HCT116 (cell line): Measurements from ENCODE around the gene SEC16A. TPM values are rescaled to one million over a fixed set of nuclear protein-coding genes. Genes with fewer than 3 reads are reported as not detected.

Experiments
- ATAC-seq: fragments of 200-7000 bp; cut with Tn5 transposase; 2 replicates; pipeline ENCODE4 v1.9.1; 2020; ENCODE audit warnings: mild to moderate bottlenecking, moderate library complexity
- BruUV-seq: library from RNA; stranded (reverse); fragments of 400-500 nt; replicated peaks from 2 replicates; lab custom pipeline; 2021; lab: Mats Ljungman, UMichigan
- CTCF ChIA-PET: fragments of 300-600 bp; sonication (Branson Sonifier 250); formaldehyde crosslinking; loops from one replicate; lab custom pipeline; 2021; ENCODE audit warnings: antibody characterized with exemption; lab: Charles Lee
- POLR2A ChIA-PET: fragments of 300-600, 350-600 bp; sonication (Branson Sonifier 250); formaldehyde crosslinking; loops from one replicate; lab custom pipeline; 2021; ENCODE audit warnings: antibody characterized with exemption; lab: Charles Lee
- RAD21 ChIA-PET, 2 experiments: fragments of 300-600 bp; sonication (Branson Sonifier 250); formaldehyde crosslinking; loops; one replicate each; lab custom pipeline; 2023; ENCODE audit warnings: low total read pairs in 2 of 2; ENCODE audit not compliant: uncharacterized antibody in 2 of 2, unreplicated experiment in 2 of 2, low non-redundant PET in 1 of 2; lab: Charles Lee
- DNase-seq: peaks from one replicate; pipeline ENCODE4 v3.0.0-alpha.2; 2010; ENCODE audit warnings: low read depth, low spot score
- H2AFZ ChIP-seq: fragments of 200-600 bp; shearing (Covaris generic), sonication (generic); 2 replicates; pipeline ENCODE4 v1.6.1; 2017; ENCODE audit warnings: low read depth, mixed run types, mixed read lengths, antibody characterized with exemption, low read length; ENCODE audit not compliant: poor library complexity, severe bottlenecking
- H3K27ac ChIP-seq: 2 replicates; pipeline ENCODE4 v1.5.1; 2012; ENCODE audit warnings: low read depth, low read length
- H3K27me3 ChIP-seq: fragments of 200-600 bp; sonication (generic); 2 replicates; pipeline ENCODE4 v1.6.1; 2016; ENCODE audit warnings: mixed run types, low read length, mixed read lengths; ENCODE audit not compliant: insufficient read depth
- H3K36me3 ChIP-seq, 2 experiments: fragments of 200-500 bp in 1 of 2; fragments of 200-600 bp in 1 of 2; sonication (Bioruptor generic) in 1 of 2; sonication (generic) in 1 of 2; 2 replicates each; pipeline versions ENCODE4 v1.5.1 to v1.6.1; 2014 to 2016; ENCODE audit warnings: low read length in 2 of 2, inconsistent platforms in 1 of 2, mixed read lengths in 1 of 2, mixed run types in 1 of 2; ENCODE audit not compliant: insufficient read depth in 2 of 2, control insufficient read depth in 1 of 2
- H3K4me1 ChIP-seq, 2 experiments: fragments of 200-600 bp in 1 of 2; sonication (generic) in 1 of 2; 2 replicates each; pipeline versions ENCODE4 v1.5.1 to v1.6.1; 2012 to 2017; ENCODE audit warnings: low read length in 2 of 2, inconsistent platforms in 1 of 2, mild to moderate bottlenecking in 1 of 2, mixed read lengths in 1 of 2, mixed run types in 1 of 2, moderate library complexity in 1 of 2; ENCODE audit not compliant: insufficient read depth in 2 of 2, control insufficient read depth in 1 of 2
- H3K4me2 ChIP-seq: fragments of 200-600 bp; sonication (generic); 2 replicates; pipeline ENCODE4 v1.6.1; 2017; ENCODE audit warnings: mixed run types, low read length, mixed read lengths
- H3K4me3 ChIP-seq, 2 experiments: fragments of 200-600 bp in 1 of 2; sonication (generic) in 1 of 2; replicated peaks in 1 of 2; 2 replicates each; pipeline ENCODE4 v1.5.1; 2011 to 2016; ENCODE audit warnings: low read length in 2 of 2, control low read depth in 1 of 2, low read depth in 1 of 2, mild to moderate bottlenecking in 1 of 2, mixed read lengths in 1 of 2, mixed run types in 1 of 2
- H3K79me2 ChIP-seq: fragments of 200-600 bp; sonication (generic); 2 replicates; pipeline ENCODE4 v1.6.1; 2017; ENCODE audit warnings: mild to moderate bottlenecking, mixed run types, low read length, moderate library complexity, mixed read lengths; ENCODE audit not compliant: insufficient read depth
- H3K9ac ChIP-seq: fragments of 200-600 bp; sonication (generic); 2 replicates; pipeline ENCODE4 v1.6.1; 2016; ENCODE audit warnings: low read length, mixed read lengths
- H3K9me2 ChIP-seq: fragments of 200-600 bp; sonication (generic), shearing (Covaris generic); 2 replicates; pipeline ENCODE4 v1.6.1; 2017; ENCODE audit warnings: mixed run types, mild to moderate bottlenecking, moderate library complexity; ENCODE audit not compliant: insufficient read depth
- H3K9me3 ChIP-seq, 2 experiments: fragments of 200-500 bp in 1 of 2; fragments of 200-600 bp in 1 of 2; sonication (Bioruptor generic) in 1 of 2; sonication (generic) in 1 of 2; 2 replicates each; pipeline ENCODE4 v1.6.1; 2014 to 2017; ENCODE audit warnings: low read length in 2 of 2, mixed read lengths in 2 of 2, inconsistent platforms in 1 of 2, low read depth in 1 of 2, mild to moderate bottlenecking in 1 of 2, mixed run types in 1 of 2, moderate library complexity in 1 of 2; ENCODE audit not compliant: control insufficient read depth in 1 of 2, insufficient read depth in 1 of 2
- H4K20me1 ChIP-seq: fragments of 200-600 bp; sonication (generic), shearing (Covaris generic); 2 replicates; pipeline ENCODE4 v1.6.1; 2017; ENCODE audit warnings: mixed run types, mild to moderate bottlenecking, moderate library complexity; ENCODE audit not compliant: insufficient read depth
- CBX3 ChIP-seq: IDR thresholded peaks from 2 replicates; pipeline ENCODE4 v1.6.1; 2012; ENCODE audit warnings: low read depth
- EGR1 ChIP-seq: IDR thresholded peaks from 2 replicates; pipeline ENCODE4 v1.6.1; 2012; ENCODE audit warnings: low read depth
- EZH2 ChIP-seq: fragments of 200-600 bp; sonication (generic); IDR thresholded peaks from 2 replicates; pipeline ENCODE4 v1.6.1; 2017; ENCODE audit warnings: antibody characterized with exemption, mixed run types
- EZH2phosphoT487 ChIP-seq: fragments of 200-600 bp; IDR thresholded peaks from 2 replicates; pipeline ENCODE4 v1.6.1; 2018; ENCODE audit warnings: antibody characterized with exemption, borderline replicate concordance
- JUND ChIP-seq: IDR thresholded peaks from 2 replicates; pipeline ENCODE4 v1.6.1; 2012
- POLR2AphosphoS5 ChIP-seq: IDR thresholded peaks from 2 replicates; pipeline ENCODE4 v1.6.1; 2011; ENCODE audit warnings: mild to moderate bottlenecking, low read depth, low read length, moderate library complexity
- SIN3A ChIP-seq: IDR thresholded peaks from 2 replicates; pipeline ENCODE4 v1.6.1; 2012; ENCODE audit warnings: low read depth
- SP1 ChIP-seq: IDR thresholded peaks from 2 replicates; pipeline ENCODE4 v1.6.1; 2012; ENCODE audit warnings: low read depth
- SRF ChIP-seq: IDR thresholded peaks from 2 replicates; pipeline ENCODE4 v1.6.1; 2012; ENCODE audit warnings: low read depth
- intact Hi-C: fragments of 100-400 bp; cut with micrococcal nuclease; formaldehyde crosslinking; loops from 2 replicates; pipeline ENCODE4 v1.10.0; 2022
- total RNA-seq: library from RNA; stranded (reverse); gene quantifications from one replicate; pipeline ENCODE4 v1.2.1, GENCODE V29; 2021; ENCODE audit not compliant: unreplicated experiment
- TF ChIP-seq, protein P1 (sequence below): IDR thresholded peaks from 2 replicates; pipeline ENCODE4 v1.6.1; 2012; ENCODE audit warnings: low read depth

SEC16A gene
- total RNA-seq, 1 experiment from 2014 or later = 49.8 TPM

DNA sequence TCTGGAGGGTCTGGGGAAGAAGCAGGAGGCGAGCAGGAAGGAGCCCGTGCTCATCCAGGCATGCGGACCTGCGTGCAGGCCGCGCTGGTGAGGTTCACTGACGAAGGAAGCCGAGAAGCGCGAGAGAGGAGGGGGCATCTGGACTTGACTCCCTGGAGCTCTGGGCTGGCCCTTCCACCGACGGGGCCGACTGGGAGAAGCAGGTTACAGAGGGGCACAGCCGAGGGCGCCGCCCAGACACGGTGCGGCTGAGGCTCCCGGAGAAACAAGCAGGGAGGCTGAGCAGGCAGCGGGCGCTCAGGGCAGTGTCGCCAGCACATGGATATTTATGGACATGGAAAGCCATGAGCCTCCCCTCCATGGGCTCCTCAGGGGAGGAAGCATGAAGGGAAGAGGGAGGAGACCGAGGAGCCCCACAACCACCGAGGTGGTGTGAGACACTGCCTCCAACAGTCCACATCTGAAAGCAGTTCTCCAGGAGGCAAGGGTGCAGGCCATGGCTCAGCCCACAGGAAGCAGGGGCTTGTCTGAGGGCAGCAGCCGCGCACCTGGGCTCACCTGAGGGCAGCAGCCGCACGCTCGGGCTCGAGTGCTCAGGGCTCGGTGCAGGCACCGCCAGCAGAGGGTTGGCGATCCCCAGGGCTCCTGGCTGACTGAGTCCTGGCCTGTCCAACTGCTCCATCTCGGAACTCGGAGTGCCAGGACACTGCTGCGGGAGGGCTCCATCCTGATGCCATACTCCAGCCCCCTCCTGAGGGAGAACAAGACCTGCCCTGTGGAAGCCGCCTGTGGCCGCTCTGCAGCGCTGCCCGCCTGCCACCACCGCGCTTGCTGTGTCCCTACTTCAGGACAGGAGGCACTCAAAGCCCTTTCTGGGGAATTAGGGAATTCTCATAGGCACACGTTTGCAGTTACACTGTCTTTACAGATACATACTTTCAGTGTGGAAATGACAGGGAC, 27.5 kb downstream of the SEC16A start:
- H3K27ac ChIP-seq = no peak overlapping the region
- ChIA-PET POLR2A (no interaction called here), CTCF (no interaction called here)
- no peaks in the 10 kb centered on the region for H3K9me2 ChIP-seq
- no peaks in the 10 kb centered on the region for H3K27me3 ChIP-seq
- no peaks in the 10 kb centered on the region for H4K20me1 ChIP-seq
- H3K4me2 ChIP-seq = no peak overlapping the region
- H2AFZ ChIP-seq = no peak overlapping the region
- H3K79me2 ChIP-seq = no peaks in the 10 kb centered on the region; the same call in 1 of the 2 replicates
- TF ChIP-seq EZH2 = no peak
- TF ChIP-seq CBX3 = no peak
- no peak for TF ChIP-seq POLR2AphosphoS5
- no peak for TF ChIP-seq EGR1
- no peak for TF ChIP-seq JUND
- no peak for TF ChIP-seq SRF
- TF ChIP-seq EZH2phosphoT487 = no peak
- TF ChIP-seq SP1 = no peak
- no peak for TF ChIP-seq SIN3A
- TF ChIP-seq, protein P1, sequence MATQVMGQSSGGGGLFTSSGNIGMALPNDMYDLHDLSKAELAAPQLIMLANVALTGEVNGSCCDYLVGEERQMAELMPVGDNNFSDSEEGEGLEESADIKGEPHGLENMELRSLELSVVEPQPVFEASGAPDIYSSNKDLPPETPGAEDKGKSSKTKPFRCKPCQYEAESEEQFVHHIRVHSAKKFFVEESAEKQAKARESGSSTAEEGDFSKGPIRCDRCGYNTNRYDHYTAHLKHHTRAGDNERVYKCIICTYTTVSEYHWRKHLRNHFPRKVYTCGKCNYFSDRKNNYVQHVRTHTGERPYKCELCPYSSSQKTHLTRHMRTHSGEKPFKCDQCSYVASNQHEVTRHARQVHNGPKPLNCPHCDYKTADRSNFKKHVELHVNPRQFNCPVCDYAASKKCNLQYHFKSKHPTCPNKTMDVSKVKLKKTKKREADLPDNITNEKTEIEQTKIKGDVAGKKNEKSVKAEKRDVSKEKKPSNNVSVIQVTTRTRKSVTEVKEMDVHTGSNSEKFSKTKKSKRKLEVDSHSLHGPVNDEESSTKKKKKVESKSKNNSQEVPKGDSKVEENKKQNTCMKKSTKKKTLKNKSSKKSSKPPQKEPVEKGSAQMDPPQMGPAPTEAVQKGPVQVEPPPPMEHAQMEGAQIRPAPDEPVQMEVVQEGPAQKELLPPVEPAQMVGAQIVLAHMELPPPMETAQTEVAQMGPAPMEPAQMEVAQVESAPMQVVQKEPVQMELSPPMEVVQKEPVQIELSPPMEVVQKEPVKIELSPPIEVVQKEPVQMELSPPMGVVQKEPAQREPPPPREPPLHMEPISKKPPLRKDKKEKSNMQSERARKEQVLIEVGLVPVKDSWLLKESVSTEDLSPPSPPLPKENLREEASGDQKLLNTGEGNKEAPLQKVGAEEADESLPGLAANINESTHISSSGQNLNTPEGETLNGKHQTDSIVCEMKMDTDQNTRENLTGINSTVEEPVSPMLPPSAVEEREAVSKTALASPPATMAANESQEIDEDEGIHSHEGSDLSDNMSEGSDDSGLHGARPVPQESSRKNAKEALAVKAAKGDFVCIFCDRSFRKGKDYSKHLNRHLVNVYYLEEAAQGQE = no peak
- TF ChIP-seq, all 23 proteins: peak for 0
- RAD21 ChIA-PET = no interaction called here
- no TSS peak for BruUV-seq
- no peak overlapping the region for H3K4me3 ChIP-seq
- DNase-seq = no peak
- ATAC-seq = 0 out of 2 replicates have a peak, but pooled peaks have one; percentile 16
- no peak overlapping the region for H3K9ac ChIP-seq
- H3K36me3 ChIP-seq = peaks cover 53 to 55% of the 10 kb centered on the region in 2 experiments; a peak in 3 of 4 replicates
- no peaks in the 10 kb centered on the region for H3K9me3 ChIP-seq
- intact Hi-C loops = no loop called here
- H3K4me1 ChIP-seq = no peaks in the 10 kb centered on the region
